Testis (tissue), 2 donors: ENCODE measurements around the gene CDH4.

Experiments
- CTCF ChIP-seq, 3 experiments: fragments of 450-650 bp in 2 of 3; fragments of 200-600 bp in 1 of 3; sonication (generic) in 1 of 3; IDR thresholded peaks; one replicate each; pipeline ENCODE4 v1.5.1; 2016 to 2019; ENCODE audit warnings: antibody characterized with exemption in 3 of 3, mild to moderate bottlenecking in 2 of 3, moderate library complexity in 1 of 3
- POLR2A ChIP-seq: fragments of 450-650 bp; IDR thresholded peaks from one replicate; pipeline ENCODE4 v1.6.1; 2017; ENCODE audit warnings: antibody characterized with exemption, mild to moderate bottlenecking, moderate library complexity

DNA sequence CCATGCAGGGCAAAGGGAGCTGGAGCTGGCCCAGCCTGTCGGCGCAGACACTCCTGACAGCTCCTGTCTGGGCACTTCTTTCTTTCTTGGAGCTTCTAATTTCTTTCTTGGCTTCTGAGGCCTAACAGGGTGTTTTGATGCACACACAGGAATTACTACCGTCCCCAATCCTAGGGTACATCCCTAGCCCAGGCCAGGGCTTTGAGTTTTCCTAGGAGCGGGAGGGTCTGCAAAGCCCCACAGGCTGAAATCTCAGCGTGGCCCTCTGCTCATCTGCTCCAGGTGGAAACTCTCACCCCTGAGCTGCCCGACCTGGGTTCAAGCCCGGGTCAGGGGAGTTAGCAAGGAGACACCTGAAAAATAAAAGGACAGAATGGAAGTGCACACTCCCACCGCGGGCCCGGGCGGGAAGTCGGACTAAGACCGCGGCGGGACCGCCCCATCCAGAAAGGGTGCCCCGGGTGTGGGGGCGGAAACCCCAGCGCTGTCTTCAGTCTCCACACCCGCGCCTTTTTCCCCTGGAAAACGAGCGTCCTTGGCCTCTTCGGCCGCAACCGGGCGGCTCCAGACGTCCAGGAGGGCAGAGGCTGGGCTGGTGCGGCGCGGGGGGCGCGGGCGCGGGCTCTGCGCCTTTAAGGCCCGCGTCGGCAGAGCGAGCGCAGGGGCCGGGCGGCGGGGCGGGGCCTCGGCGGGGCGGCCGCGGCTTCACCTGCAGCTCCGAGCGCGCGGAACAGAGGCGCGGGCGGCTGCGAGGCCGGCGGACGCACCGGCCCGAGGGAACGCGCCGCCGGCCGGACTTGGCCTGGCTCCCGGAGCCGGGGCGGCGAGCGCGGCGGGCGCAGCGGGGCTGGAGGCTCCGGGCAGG is at the start of gene CDH4:
- TF ChIP-seq CTCF (IDR thresholded peaks at IDR 0.05) (no peak), POLR2A (no peak)
